Keratinocyte (primary cell): ENCODE data around the gene GDF2. TPM values are rescaled to one million over a fixed set of nuclear protein-coding genes. Genes with fewer than 3 reads are reported as not detected.

Source experiments
- DNase-seq: peaks from one replicate; pipeline ENCODE4 v3.0.0-alpha.2; 2011; ENCODE audit warnings: low read depth, missing footprints, low spot score
- FAIRE-seq: peaks from 2 replicates; lab custom pipeline; 2011; peaks lifted over from hg19 to GRCh38; lab: Jason Lieb, UNC
- H2AFZ ChIP-seq: 2 replicates; pipeline ENCODE4 v1.6.0; 2012; ENCODE audit warnings: low read length, control low read depth, inconsistent platforms; ENCODE audit not compliant: control insufficient read depth
- H3K27ac ChIP-seq: 2 replicates; pipeline ENCODE4 v1.5.1; 2011; ENCODE audit warnings: low read length; ENCODE audit not compliant: control insufficient read depth, insufficient read depth
- H3K27me3 ChIP-seq: 3 replicates; pipeline ENCODE4 v1.6.0; 2011; ENCODE audit warnings: low read length; ENCODE audit not compliant: control insufficient read depth, insufficient read depth; ENCODE audit errors: extremely low read depth
- H3K36me3 ChIP-seq, 2 experiments: 2 replicates in 1 of 2; 3 replicates in 1 of 2; pipeline ENCODE4 v1.5.1; 2011; ENCODE audit warnings: low read length in 2 of 2, mild to moderate bottlenecking in 1 of 2; ENCODE audit not compliant: control insufficient read depth in 2 of 2, insufficient read depth in 2 of 2; ENCODE audit errors: extremely low read depth in 1 of 2
- H3K4me1 ChIP-seq: 3 replicates; pipeline ENCODE4 v1.5.1; 2011; ENCODE audit warnings: low read length; ENCODE audit not compliant: control insufficient read depth, insufficient read depth; ENCODE audit errors: extremely low read depth
- H3K4me2 ChIP-seq: 3 replicates; pipeline ENCODE4 v1.6.0; 2011; ENCODE audit warnings: low read depth, low read length; ENCODE audit not compliant: control insufficient read depth, insufficient read depth; ENCODE audit errors: extremely low read depth
- H3K4me3 ChIP-seq, 3 experiments: fragments of 200-600 bp in 1 of 3; sonication (generic) in 1 of 3; 2 replicates in 2 of 3; 3 replicates in 1 of 3; pipeline ENCODE4 v1.5.1; 2011 to 2016; ENCODE audit warnings: low read length in 3 of 3, mild to moderate bottlenecking in 3 of 3, control low read depth in 2 of 3, inconsistent platforms in 1 of 3, low read depth in 1 of 3, mixed read lengths in 1 of 3, mixed run types in 1 of 3, moderate library complexity in 1 of 3; ENCODE audit not compliant: control insufficient read depth in 2 of 3, insufficient read depth in 2 of 3; ENCODE audit errors: extremely low read depth in 1 of 3
- H3K79me2 ChIP-seq: 2 replicates; pipeline ENCODE4 v1.6.0; 2012; ENCODE audit warnings: low read length; ENCODE audit not compliant: control insufficient read depth, insufficient read depth
- H3K9ac ChIP-seq: 3 replicates; pipeline ENCODE4 v1.6.0; 2011; ENCODE audit warnings: low read length; ENCODE audit not compliant: control insufficient read depth, insufficient read depth; ENCODE audit errors: extremely low read depth
- H3K9me1 ChIP-seq: 3 replicates; pipeline ENCODE4 v1.6.0; 2011; ENCODE audit warnings: low read length; ENCODE audit not compliant: control insufficient read depth, insufficient read depth; ENCODE audit errors: extremely low read depth
- H3K9me3 ChIP-seq: 2 replicates; pipeline ENCODE4 v1.5.1; 2012; ENCODE audit warnings: low read depth, low read length; ENCODE audit not compliant: control insufficient read depth
- H4K20me1 ChIP-seq: 3 replicates; pipeline ENCODE4 v1.6.0; 2011; ENCODE audit warnings: low read length; ENCODE audit not compliant: control insufficient read depth, insufficient read depth; ENCODE audit errors: extremely low read depth
- CTCF ChIP-seq, 3 experiments: IDR thresholded peaks in 1 of 3; conservative IDR thresholded peaks in 1 of 3; optimal IDR thresholded peaks in 1 of 3; 2 replicates in 2 of 3; 3 replicates in 1 of 3; pipeline versions ENCODE3 to v1.5.1; 2011; ENCODE audit warnings: low read length in 3 of 3, mild to moderate bottlenecking in 3 of 3, moderate library complexity in 2 of 3, control low read depth in 1 of 3, inconsistent platforms in 1 of 3; ENCODE audit not compliant: insufficient read depth in 2 of 3; ENCODE audit errors: extremely low read depth in 1 of 3
- EZH2 ChIP-seq: IDR thresholded peaks from one replicate; pipeline ENCODE4 v1.6.1; 2012; ENCODE audit warnings: inconsistent platforms, mild to moderate bottlenecking, low read length, moderate library complexity
- dilution Hi-C: fragments of 300-500 bp; cut with MboI; formaldehyde crosslinking; loops from one replicate; pipeline ENCODE4 v1.7.0; 2020; ENCODE audit warnings: low sequenced_read_pairs; ENCODE audit not compliant: extremely low pct_ligation_motif_present
- polyA plus RNA-seq, 5 experiments: library from polyadenylated mRNA; depleted of rRNA in 3 of 5; stranded (reverse) in 3 of 5; stranded (forward) in 1 of 5; unstranded in 1 of 5; fragments of >200 nt; gene quantifications; 1 replicate in 1 of 5; 2 replicates in 3 of 5; 3 replicates in 1 of 5; pipeline versions ENCODE4 v1.2.1 to v1.2.3, GENCODE V29; 2011 to 2012; ENCODE audit warnings: missing spikeins in 2 of 5, low read depth in 1 of 5, low replicate concordance in 1 of 5

Gene GDF2
- polyA plus RNA-seq, 1 donor (not counting 4 experiments of a cell fraction or from before 2014, with no cell fraction given) = not detected

DNA sequence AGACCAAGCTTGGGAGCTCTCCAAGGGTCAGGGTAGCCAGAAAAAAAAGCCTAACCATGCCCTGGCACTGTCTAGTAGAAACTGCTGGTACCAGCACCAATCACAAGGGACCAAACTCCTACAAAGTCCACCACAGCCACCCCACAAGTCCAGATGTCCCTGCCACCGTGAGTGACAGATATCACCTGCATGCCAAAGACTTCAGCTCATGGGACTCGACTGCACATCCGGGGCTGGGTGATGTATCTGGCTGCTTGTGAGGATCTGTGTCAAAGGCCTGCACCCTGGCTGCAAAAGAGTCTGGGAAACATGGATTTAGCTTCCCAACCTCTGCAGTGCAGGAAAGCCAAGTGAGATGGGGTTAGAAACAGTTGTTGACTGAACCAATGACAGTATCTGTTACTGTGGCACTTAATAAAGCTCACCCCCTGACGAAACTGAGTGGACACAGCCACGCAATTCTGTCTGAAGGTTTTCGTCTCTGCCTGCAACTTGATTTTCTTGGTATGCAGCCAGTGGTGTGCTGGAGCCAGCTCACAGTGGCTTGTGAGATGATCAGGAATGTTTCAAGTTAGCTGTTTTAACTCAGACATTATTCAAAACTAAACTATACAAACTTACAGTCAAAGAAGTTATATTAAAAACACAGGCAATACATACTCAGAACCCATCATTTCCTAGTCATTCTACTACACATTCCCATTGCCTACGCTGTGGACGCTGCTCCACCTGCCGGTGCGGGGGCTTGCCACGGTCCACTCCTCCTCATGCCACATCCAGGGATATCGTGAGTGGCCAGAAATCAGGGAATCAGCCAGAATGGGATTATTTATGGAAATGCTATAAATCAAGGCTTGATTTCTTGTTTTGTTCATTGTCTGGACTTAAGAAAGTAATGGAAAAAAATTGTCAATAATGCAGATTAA is 52.6 kb downstream of the GDF2 start:
- H3K9me3 ChIP-seq = no peaks in the 10 kb centered on the region
- H3K4me2 ChIP-seq = no peak overlapping the region
- no peaks in the 10 kb centered on the region for H3K9me1 ChIP-seq
- H3K27me3 ChIP-seq = no peaks in the 10 kb centered on the region
- FAIRE-seq (no peak), DNase-seq (no peak)
- no peak overlapping the region for H2AFZ ChIP-seq
- H3K4me1 ChIP-seq = no peaks in the 10 kb centered on the region
- H3K79me2 ChIP-seq = no peaks in the 10 kb centered on the region
- H3K9ac ChIP-seq = no peak overlapping the region
- H3K4me3 ChIP-seq = no peak overlapping the region
- TF ChIP-seq CTCF (optimal IDR thresholded peaks at IDR 0.05 in 1 of 3, IDR thresholded peaks at IDR 0.05 in 1 of 3, conservative IDR thresholded peaks at IDR 0.05 in 1 of 3; ENCODE audit: extremely low read depth in 1 of 3, insufficient read depth in 2 of 3, low read length in 3 of 3) = no peak
- no peak for TF ChIP-seq EZH2
- H3K27ac ChIP-seq = no peak overlapping the region
- no peaks in the 10 kb centered on the region for H3K36me3 ChIP-seq
- H4K20me1 ChIP-seq = no peaks in the 10 kb centered on the region
- dilution Hi-C loops = no loop called here

GRCh38 chr10:47376522-47377220 is 54.4 kb downstream of the GDF2 start:
- Histone ChIP-seq H3K4me2 (no peak overlapping the region), H3K4me3 (no peak overlapping the region), H3K36me3 (no peaks in the 10 kb centered on the region), H3K79me2 (no peaks in the 10 kb centered on the region), H3K27ac (no peak overlapping the region), H3K27me3 (peaks cover 4% of the 10 kb centered on the region), H3K9me3 (no peaks in the 10 kb centered on the region), H2AFZ (no peak overlapping the region), H3K4me1 (no peaks in the 10 kb centered on the region), H3K9ac (no peak overlapping the region), H3K9me1 (no peaks in the 10 kb centered on the region), H4K20me1 (no peaks in the 10 kb centered on the region)
- TF ChIP-seq EZH2 = no peak
- no peak for TF ChIP-seq CTCF (optimal IDR thresholded peaks at IDR 0.05 in 1 of 3, IDR thresholded peaks at IDR 0.05 in 1 of 3, conservative IDR thresholded peaks at IDR 0.05 in 1 of 3; ENCODE audit: extremely low read depth in 1 of 3, insufficient read depth in 2 of 3, low read length in 3 of 3)
- no peak for DNase-seq
- dilution Hi-C loops = no loop called here
- FAIRE-seq = no peak

Other genes starting within 250 kb of the GDF2 start
- gene GDF10, start 22.3 kb upstream of the GDF2 start, polyA plus RNA-seq = not detected in 3 replicates
- not detected in 3 replicates for gene RBP3, start 25.9 kb downstream of the GDF2 start, polyA plus RNA-seq
- 1.2 to 1.4 TPM (median 1.4 TPM) in 3 replicates for gene ZNF488, start 61.8 kb downstream of the GDF2 start, polyA plus RNA-seq
- 799 to 1,190 TPM (median 820 TPM) in 3 replicates for gene ANXA8, start 161.7 kb downstream of the GDF2 start, polyA plus RNA-seq
- 3.9 to 23.2 TPM (median 10.6 TPM) in 3 replicates for gene FAM25G, start 169.2 kb downstream of the GDF2 start, polyA plus RNA-seq
- 3.5 to 7.3 TPM (median 6.5 TPM) in 3 replicates for gene AGAP9, start 201.2 kb downstream of the GDF2 start, polyA plus RNA-seq